ENCODE data around the gene PTGR3.

Gene PTGR3

GRCh38 chr18:75211626-75211952 is 2.6 kb upstream of the PTGR3 start (continued):
- TF ChIP-seq ZSCAN5A (tag by site-specific recombination; IDR thresholded peaks at IDR 0.05) (no peak), OVOL3 (tag by site-specific recombination; IDR thresholded peaks at IDR 0.05) (no peak), ZNF362 (tag by site-specific recombination; IDR thresholded peaks at IDR 0.05) (no peak), ZNF544 (tag by site-specific recombination; IDR thresholded peaks at IDR 0.05) (no peak)

GRCh38 chr18:75211002-75211621 is 2.2 kb upstream of the PTGR3 start:
- peak overlapping the region; percentile 99; the same call in 1 of the 2 replicates for H3K27ac ChIP-seq (ENCODE audit: extremely low read depth, low read depth, low read length)
- ChIA-PET POLR2A (interaction anchor here (0.6 to 1.0 kb wide), 5 partner anchors 12 to 359 kb away, joined by 4 to 12 read pairs (median 5); no protein-coding TSS in a partner anchor), CTCF (interaction anchor here (0.8 to 1.2 kb wide), 2 partner anchors 33 to 103 kb away, joined by 3 to 4 read pairs; no protein-coding TSS in a partner anchor)
- TF ChIP-seq ZNF449 (tag by site-specific recombination; IDR thresholded peaks at IDR 0.05) (no peak), GLI4 (tag by site-specific recombination; IDR thresholded peaks at IDR 0.05) (no peak), CTCF (tag by site-specific recombination; IDR thresholded peaks at IDR 0.05) (peak; percentile 18; the same call in 1 of the 2 replicates), ZBTB8A (tag by site-specific recombination; IDR thresholded peaks at IDR 0.05) (0 out of 2 replicates have a peak, but pooled peaks have one; percentile 9), GLIS2 (tag by site-specific recombination; IDR thresholded peaks at IDR 0.05) (peak; percentile 71), ZNF654 (tag by site-specific recombination; IDR thresholded peaks at IDR 0.05; ENCODE audit: low read depth) (no peak), ZBTB20 (tag by site-specific recombination; IDR thresholded peaks at IDR 0.05) (no peak), ZNF560 (tag by site-specific recombination; IDR thresholded peaks at IDR 0.05; ENCODE audit: borderline replicate concordance) (no peak), ZIC2 (tag by site-specific recombination; IDR thresholded peaks at IDR 0.05) (0 out of 2 replicates have a peak, but pooled peaks have one; percentile 24), ZBTB26 (tag by site-specific recombination; optimal IDR thresholded peaks at IDR 0.05) (peak; percentile 40), ZNF518A (tag by site-specific recombination; conservative IDR thresholded peaks at IDR 0.05; ENCODE audit: low read depth) (no peak), ZNF335 (tag by site-specific recombination; conservative IDR thresholded peaks at IDR 0.05) (peak; percentile 63; the same call in 1 of the 2 replicates), PATZ1 (tag by site-specific recombination; IDR thresholded peaks at IDR 0.05) (peak; percentile 56), ZNF341 (tag by site-specific recombination; IDR thresholded peaks at IDR 0.05; ENCODE audit: low read depth) (peak; percentile 75)
- H3K9me3 ChIP-seq (ENCODE audit: control insufficient read depth, insufficient read depth, low read depth, low read length) = no peaks in the 10 kb centered on the region
- peak overlapping the region; percentile 91 for H3K4me3 ChIP-seq (ENCODE audit: low read depth, low read length)
- no peaks in the 10 kb centered on the region for H3K36me3 ChIP-seq (ENCODE audit: control insufficient read depth in 2 of 2, insufficient read depth in 1 of 2, low read length in 2 of 2)
- peaks cover 39% of the 10 kb centered on the region for H3K4me1 ChIP-seq (ENCODE audit: control insufficient read depth, insufficient read depth, low read length)
